Measurements from ENCODE around the gene SIGLEC11.

SIGLEC11 gene

DNA sequence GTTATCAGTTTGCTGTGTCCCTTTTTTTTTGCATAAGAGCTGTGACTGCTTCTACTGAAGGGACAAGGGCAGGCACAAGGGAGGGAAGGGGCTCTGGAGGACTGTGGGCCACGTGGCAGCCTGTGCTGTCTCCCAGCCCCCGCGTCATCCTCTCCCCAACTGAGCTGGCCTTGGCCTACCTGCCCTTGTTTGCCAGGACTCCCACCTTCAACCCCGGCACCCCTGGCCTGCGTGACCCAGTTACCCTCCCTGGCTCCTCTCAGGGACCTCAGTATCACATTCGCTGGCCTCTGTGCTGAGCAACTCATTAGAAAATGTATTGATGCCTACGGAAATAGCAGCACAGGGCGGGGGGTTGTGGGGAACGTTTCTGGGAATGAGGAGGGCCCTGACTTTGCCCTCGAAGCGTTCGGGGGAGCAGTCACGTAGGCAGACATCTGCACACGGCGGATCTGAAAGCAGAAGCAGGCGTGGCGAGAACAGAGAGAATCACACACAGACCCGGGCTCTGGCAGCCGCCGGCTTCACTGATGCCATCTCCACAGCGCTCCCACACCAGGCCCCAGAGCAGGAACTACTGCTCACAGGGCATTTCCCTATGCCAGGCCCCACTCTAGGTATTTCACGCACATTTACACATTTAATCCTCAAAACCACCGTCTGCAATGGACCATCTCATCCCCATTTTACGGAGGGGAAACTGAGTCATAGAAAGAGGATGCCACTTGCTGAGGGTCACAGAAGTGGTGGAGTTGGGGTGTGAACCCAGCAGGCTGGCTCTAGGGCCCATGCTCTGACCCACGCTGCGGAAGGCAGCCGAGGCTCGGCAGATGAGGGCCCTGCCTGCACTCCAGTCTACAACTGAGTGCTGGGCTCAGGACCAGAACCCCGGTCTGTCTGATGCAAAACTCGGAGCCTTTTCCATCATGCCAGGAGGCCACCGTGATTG lies 37.6 kb downstream of the SIGLEC11 start:
- DNase-seq: no peak

DNA sequence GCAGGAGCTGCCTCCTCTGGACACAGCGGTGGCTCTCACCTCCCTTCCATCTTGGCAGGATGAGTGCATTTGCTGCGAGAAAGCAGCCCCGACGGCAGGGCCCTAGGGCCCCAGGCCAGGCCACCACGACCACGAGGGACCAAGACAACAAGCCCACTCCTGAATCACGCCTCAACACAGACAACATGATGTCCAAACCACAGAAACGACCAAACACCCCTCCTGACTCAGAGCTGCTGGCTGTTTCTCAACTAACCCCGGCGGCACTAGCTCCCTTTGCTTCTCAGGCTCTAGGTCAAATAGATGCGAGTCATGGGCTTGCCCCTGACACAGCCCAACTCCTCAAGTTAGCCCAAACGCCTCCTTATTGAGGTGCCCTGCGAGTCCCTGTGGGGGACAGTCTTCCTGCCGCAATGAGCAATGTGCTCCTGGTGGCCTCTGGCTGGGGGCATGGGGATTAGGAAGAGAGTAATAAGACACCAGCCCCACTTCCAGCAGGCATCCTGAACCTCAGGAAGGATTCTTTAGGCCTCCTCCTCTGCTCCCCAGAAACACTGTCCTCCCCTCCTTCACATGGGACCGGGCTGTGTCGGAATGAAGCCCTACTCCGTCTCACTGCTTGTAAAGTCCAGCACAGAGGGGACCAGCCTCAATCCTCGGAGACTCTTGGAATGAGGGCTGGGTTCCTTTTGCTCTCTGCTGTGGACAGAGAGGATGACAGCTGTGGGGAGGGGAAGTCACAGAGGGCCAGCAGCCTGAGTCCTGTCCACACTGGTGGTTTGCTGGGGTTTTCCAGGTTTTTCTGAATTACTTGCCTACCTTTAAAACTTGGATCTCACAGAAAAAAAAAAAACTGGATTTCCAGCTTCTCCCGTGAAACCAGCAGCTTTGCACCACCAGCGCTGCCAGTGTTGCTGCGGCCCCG lies 38.8 kb downstream of the SIGLEC11 start:
- DNase-seq: no peak

DNA sequence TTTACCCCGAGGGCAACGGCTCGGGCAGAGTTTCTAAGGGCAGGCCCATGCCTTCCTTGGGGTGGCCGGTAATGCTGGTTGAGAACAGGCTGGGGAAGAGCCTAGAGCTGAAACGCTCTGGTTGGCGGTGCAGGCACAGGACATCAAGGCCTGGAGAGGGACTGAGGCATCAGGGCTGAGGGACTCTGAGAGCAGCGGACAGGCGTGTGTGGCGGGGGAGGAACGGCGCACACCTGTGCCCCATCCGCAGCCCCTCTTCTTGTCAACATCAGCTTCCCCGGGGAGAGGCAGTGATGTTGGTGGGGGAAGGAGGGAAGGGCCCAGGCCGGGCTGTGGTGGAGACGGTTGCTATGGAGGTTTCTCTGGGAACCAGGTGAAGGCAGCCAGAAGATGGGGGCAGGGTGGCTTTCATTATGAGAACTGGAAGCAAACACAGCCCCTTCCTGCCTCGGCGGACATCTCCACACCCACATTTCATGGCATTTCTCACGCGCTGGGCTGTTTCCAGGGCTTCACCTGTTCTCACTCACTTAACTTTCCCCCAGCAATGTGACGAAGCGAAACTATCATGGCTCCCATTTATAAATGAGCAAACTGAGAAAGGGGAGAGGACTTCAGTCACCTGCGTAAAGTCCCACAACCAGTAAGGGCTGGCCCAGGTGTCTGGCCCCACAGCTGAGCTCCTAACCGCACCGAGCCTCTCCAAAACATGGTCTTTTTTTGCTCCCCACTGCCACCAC lies 40.2 kb downstream of the SIGLEC11 start:
- DNase-seq: no peak

DNA sequence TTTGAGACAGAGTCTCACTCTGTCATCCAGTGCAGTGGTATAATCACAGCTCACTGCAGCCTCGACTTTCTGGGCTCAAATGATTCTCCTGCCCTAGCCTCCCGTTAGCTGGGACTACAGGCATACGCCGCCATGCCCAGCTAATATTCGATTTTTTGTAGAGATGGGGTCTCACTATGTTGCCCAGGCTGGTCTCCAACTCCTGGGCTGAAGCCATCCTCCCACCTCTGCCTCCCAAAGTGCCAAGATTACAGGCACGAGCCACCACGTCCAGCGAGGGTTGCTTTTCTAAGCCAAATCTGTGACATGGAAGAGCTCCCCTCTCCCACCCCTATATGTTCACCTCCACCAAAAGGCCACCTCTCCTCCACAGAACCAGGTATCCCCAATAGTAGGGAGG lies 42.9 kb downstream of the SIGLEC11 start:
- no peak for DNase-seq

DNA sequence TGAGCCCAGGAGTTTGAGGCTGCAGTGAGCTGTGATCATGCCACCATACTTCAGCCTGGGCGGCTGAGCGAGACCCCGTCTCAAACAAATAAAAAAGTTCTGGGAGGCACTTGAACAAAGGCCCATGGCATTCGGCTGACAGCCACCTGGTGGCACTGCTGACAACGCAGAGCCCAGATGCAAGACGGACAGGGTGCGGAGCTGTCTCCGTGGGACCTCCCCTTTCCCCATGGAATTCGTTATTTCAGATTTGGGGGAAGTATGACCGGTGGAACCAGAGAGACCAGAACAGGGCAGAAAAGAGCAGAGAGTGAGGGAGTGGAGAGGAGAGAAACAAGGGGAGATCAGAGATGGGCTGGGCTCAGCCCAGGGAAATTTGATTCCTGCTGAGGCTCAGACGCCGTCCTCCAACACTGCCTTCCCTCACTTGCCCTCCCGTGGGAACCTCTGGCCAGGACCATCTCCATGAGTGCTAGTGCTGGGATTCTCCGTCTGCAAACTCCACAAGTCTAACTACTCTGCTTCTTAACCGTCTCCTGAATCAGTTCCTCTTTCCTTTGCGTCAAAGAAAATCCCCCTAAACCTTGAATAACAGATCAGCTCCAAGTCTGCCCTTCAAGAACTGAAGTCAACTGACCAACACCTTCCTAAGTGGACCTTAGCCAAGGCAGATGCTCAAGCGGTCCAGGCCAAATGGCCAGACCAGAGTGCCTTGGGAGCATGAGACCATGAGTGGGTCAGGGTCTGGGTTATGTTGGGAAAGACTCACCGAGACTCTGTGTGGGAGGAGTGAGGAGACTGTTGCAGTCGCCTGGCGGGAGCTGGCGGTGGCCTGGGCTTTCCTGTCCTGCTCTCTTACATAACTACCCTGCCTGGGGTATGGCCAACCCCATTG lies 43.9 kb downstream of the SIGLEC11 start:
- no peak for DNase-seq

DNA sequence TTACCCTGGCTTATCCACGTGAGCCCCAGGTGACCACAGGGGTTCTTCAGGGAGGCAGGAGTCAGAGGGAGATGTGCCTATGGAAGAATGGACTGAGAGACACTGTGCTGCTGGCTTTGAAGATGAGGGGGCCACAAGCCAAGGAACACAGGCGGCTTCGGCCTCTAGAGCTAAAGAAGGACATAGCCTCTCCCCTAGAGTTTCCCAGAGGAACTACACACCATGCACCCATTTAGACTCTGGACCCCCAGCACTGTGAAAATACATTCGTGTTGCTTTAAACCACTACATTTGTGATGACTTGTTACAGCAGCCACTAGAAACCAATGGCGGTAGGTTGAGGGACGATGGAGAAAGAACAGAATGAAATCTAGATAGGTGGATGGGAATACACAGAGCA lies 45.7 kb downstream of the SIGLEC11 start:
- no peak for DNase-seq

DNA sequence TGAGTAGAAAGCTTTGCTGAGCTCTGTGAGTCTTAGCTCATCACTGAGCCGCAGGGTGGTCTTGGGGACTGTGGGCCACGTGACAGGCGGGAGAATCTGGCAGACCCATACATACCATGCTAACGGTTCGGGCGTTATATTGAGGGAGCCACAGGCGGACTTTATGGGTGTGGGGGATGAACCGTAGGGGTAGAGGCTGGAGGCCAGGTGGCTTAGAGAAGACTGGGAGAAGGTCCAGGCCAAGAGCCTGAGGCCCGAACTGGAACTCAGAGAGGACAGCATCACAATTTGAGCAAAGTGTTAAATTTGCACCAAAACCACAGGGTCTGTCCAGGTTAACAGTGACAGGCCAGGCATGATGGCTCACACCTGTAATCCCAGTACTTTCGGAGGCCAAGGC lies 47.3 kb downstream of the SIGLEC11 start:
- DNase-seq: no peak

DNA sequence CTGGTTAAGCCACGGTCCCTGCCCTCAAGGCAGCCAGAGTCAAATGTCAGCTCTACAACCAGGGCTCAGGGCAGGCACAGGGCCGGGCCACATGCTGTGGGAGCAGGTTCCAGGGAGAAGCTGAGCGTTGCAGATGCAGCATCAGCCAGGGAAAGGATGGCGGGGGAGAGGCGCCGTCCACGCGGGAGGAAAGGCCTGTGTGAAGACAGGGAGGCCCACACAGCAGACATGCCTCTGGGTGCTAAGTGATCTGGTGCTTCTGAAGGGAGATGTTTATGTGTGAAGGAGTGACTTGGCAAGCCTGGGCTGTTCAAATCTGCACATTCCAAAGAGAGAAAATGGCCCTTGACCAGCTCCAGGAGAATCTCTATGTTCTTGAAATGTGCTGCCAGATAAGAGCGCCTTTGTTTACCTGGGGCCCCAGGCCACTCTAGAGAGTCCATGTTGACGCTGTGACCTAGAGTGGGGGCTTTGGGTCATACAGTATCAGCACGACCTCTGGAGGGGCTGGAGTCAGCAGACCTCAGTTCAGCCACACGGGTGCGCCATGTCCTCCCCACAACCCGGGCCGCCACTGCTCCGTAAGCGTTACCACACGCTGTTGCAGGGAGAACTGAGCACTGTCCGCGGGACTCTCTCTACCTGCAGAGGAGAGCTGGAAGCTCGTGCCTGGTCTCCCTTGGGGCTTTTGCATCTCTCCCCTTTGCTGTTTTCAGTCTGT lies 47.8 kb downstream of the SIGLEC11 start:
- no peak for DNase-seq

DNA sequence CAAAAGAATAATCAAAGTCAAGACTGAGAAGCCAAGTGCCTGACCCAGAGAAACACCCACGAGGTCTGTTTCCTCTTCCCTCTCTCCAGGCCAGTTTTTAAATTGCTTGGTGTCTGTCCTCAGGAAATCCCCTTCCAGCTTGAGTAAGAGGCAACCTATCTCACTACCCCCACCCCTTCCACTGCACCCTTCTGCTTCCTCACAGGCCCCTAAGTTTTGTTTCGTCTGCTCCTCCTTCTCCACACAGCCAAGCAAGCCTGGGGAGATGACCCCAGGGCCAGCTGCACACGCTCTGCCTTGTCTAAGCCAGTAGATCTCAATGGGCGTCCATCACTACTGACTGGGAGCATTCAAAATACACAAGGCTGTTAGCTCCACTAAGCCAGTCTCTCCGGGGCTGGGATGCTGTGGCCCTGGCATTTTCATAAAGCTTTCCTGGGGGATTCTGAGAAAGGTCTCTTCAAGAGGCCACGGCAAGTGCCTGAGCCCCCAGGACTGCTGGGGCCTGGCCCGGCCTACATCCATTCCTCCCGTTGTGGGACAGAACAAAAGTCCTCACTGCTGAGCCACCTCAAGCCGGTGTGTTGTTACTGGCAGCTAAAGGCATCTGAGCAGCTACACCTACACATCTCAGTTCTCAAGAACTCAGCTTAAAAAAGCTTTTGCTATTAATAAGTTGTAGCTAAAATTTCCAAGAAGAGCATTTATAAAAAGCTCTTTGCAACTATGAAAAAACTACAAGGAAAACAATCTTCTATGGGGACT lies 49.4 kb downstream of the SIGLEC11 start:
- no peak for DNase-seq

DNA sequence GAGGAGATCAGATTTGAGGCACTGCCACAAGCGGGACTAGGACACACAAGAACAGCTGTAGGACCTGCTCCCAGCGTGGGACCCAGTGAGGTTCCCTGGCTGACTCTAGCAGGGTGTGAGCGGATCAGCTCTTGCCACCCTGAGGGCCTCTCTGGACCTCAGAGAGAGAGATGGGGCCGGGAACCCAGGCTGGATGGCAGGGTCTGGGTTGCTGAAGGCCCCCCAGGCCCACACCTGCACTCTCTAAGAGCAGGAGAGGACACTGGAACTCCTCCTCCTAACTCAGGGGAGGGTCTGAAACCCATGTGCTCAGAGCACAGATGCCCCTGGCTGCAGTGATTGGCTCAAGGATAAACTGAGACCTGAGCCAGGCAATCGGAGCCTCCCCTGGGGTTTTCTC lies 50.8 kb downstream of the SIGLEC11 start:
- no peak for DNase-seq

DNA sequence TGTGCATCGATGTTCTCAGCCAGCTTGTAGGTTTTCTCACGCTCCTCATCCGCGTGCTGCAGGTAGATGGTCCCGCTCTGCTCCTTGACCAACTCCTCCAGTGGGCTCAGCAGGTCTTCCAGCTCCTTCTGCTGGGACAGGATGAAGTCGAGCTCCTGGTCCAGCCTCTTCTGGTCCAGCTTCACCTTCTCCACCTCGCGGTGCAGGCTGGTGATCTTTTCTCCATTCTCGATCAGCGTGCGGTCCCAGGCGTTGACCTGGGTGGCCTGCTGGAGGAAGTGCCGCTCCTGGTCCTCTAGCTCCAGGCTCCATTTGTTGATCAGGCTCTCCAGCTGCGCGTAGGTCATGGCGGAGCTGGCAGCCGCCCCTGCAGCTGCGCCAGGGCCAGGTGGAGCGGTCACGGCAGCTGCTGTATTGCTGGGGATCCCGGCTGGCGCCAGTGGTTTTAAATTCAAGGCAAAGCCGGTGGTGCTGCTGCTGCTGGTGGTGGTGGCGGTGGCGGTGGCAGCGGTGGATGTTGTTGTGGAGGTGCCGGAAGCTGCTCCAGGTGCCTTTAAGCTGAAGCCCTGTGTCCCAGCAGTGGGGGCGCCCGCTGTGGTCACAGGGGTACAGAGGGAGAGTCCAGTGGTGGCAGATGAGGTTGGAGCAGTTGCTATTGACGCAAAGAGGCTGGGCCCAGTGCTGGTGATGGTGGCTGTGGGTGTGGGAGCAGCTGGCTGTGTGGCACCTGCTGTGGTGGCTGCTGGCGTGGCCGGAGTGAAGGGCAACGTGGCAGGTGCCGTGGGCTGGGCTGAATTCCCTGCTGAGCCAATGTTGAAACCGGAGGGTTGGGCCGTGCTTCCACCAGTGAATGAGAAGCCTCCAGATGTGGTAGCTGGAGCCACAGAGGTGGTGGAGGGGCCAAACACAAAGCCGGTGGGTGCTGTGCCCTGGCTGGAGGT lies 52.2 kb downstream of the SIGLEC11 start:
- DNase-seq: no peak

DNA sequence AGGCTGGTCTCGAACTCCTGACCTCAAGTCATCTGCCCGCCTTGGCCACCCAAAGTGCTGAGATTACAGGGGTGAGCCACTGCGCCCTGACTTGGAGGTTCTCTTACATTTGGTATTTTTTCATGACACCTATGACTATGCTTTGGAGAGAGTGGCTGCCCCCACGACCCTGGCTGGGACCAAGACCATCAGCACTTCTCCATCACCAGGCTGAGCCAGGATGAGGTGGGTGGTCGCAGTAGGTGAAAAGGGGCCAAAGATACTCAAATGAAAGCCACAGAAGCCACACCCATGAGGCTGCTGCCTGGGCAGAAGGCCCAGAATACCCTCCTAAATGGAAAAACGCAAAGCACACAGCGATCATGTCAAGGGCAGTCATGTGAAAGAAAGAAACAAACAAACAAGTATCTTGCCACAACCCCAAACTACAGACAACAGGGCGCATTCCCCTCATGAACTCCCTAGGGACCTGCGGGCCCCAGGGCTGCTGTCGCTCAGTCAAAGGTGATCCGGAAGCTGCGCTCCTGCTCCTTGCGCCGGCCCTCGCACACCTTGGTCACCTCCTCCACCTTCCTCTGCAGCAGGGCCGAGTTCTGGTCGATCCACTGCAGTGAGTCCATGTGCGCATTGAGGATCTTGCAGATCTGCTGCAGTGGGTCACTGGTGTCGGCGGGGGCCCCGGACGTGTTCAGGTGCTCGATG lies 53.1 kb downstream of the SIGLEC11 start:
- no peak for DNase-seq

DNA sequence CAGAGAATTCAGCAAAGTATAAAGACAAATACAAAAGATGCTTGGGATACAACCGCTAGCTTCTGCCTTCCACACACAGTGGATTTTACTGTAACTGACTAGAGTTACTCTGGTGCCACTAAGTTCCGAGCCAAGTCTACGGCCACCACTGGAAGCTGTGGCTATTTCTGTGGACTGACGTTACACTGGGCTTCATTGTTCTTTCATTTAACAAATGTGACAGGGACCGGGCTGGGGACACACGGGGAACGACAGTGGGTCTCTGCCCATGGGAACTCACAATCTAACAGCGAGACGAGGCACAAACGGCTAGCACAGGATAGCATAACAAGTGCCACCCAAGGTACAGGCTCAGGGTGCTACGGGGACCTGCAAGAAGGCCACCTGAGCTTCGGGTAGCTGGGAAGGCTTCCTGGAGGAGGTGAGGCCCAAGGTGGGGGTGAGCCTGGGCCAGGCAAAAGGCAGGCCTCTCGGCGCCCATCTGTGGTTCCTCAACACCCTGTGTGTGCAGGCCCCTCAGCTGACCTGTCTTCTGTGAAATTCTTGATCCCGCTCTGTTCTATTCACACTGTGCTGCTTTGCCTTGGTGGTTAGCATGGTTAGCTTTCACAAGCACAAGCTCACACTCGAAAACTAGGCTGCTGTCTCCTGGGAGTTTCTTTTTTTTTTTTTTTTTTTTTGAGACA lies 54.0 kb downstream of the SIGLEC11 start:
- DNase-seq: no peak

DNA sequence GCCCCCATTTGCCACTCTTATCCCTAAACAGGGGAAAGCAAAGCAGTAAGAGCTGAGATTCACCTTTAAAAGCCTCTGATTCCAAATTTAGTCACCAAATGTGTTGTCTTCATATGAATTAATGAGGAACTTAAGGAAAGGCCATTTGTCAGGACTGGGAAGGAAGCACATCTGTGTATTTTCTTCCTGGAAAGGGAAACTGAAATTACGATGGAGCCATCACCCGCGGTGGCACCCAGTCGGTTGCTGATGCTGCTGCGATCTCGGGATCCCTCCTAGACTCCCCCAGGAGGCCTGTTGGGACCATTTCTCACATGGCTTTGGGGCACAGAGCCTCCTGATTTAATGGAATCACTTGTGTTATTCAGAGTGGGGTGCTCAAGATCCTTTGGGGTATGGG lies 56.8 kb downstream of the SIGLEC11 start:
- no peak for DNase-seq

All from NCI-H774 (cell line).